Measurements from ENCODE around the gene YIPF2. TPM values are rescaled to one million over a fixed set of nuclear protein-coding genes. Genes with fewer than 3 reads are reported as not detected.

Gene YIPF2
- total RNA-seq, 1 donor from 2014 or later: 68.4 TPM

GRCh38 chr19:10935371-10936059, 7.1 kb upstream of the YIPF2 start:
- no peak for TF ChIP-seq CTCF (IDR thresholded peaks at IDR 0.05)

GRCh38 chr19:10929402-10929794, 959 bp upstream of the YIPF2 start:
- H3K27me3 Mint-ChIP-seq (ENCODE audit: unreplicated experiment): no peaks in the 10 kb centered on the region
- no peak for DNase-seq (ENCODE audit: extremely low spot score, unreplicated experiment)

More at GRCh38 chr19:10935371-10936059, 7.1 kb upstream of the YIPF2 start:
- peaks cover 1% of the 10 kb centered on the region for H3K36me3 Mint-ChIP-seq (ENCODE audit: unreplicated experiment)
- peak overlapping the region; percentile 34 for H3K27ac Mint-ChIP-seq (ENCODE audit: unreplicated experiment)
- H3K27me3 Mint-ChIP-seq (ENCODE audit: unreplicated experiment): no peaks in the 10 kb centered on the region
- no peaks in the 10 kb centered on the region for H3K9me3 Mint-ChIP-seq (ENCODE audit: unreplicated experiment)
- no peak for DNase-seq (ENCODE audit: extremely low spot score, unreplicated experiment)
- H3K4me1 Mint-ChIP-seq (ENCODE audit: unreplicated experiment): peaks cover 10% of the 10 kb centered on the region
- no peak overlapping the region for H3K4me3 Mint-ChIP-seq (ENCODE audit: unreplicated experiment)

GRCh38 chr19:10927730-10928562, 493 bp downstream of the YIPF2 start:
- DNase-seq (ENCODE audit: extremely low spot score, unreplicated experiment): no peak
- Mint-ChIP-seq H3K27ac (ENCODE audit: unreplicated experiment) (peak overlapping the region; percentile 78), H3K4me1 (ENCODE audit: unreplicated experiment) (peaks cover 25% of the 10 kb centered on the region), H3K4me3 (ENCODE audit: unreplicated experiment) (peak overlapping the region; percentile 93), H3K36me3 (ENCODE audit: unreplicated experiment) (peaks cover 11% of the 10 kb centered on the region), H3K27me3 (ENCODE audit: unreplicated experiment) (no peaks in the 10 kb centered on the region), H3K9me3 (ENCODE audit: unreplicated experiment) (no peaks in the 10 kb centered on the region)
- no peak for TF ChIP-seq CTCF (IDR thresholded peaks at IDR 0.05)

More at GRCh38 chr19:10929402-10929794, 959 bp upstream of the YIPF2 start:
- no peak for TF ChIP-seq CTCF (IDR thresholded peaks at IDR 0.05)
- Mint-ChIP-seq H3K36me3 (ENCODE audit: unreplicated experiment) (peaks cover 6% of the 10 kb centered on the region), H3K9me3 (ENCODE audit: unreplicated experiment) (no peaks in the 10 kb centered on the region), H3K4me3 (ENCODE audit: unreplicated experiment) (peak overlapping the region; percentile 93), H3K4me1 (ENCODE audit: unreplicated experiment) (peaks cover 25% of the 10 kb centered on the region), H3K27ac (ENCODE audit: unreplicated experiment) (peak overlapping the region; percentile 34)

- DNase-seq (ENCODE audit: extremely low spot score, unreplicated experiment): no peak
- no peak overlapping the region for H3K27ac Mint-ChIP-seq (ENCODE audit: unreplicated experiment)
These were observed 3.8 kb downstream of the YIPF2 start for GRCh38 chr19:10924597-10924996.

More at GRCh38 chr19:10924597-10924996, 3.8 kb downstream of the YIPF2 start:
- Mint-ChIP-seq H3K36me3 (ENCODE audit: unreplicated experiment) (peaks cover 14% of the 10 kb centered on the region), H3K4me3 (ENCODE audit: unreplicated experiment) (no peak overlapping the region), H3K27me3 (ENCODE audit: unreplicated experiment) (no peaks in the 10 kb centered on the region), H3K4me1 (ENCODE audit: unreplicated experiment) (peaks cover 15% of the 10 kb centered on the region), H3K9me3 (ENCODE audit: unreplicated experiment) (no peaks in the 10 kb centered on the region)
- TF ChIP-seq CTCF (IDR thresholded peaks at IDR 0.05): no peak
